Measurements from ENCODE around the gene UBE2D2. TPM values are rescaled to one million over a fixed set of nuclear protein-coding genes. Genes with fewer than 3 reads are reported as not detected.

Gene UBE2D2
- total and polyA plus RNA-seq, 2 of the 13 experiments (the other 11 are each of a cell fraction or from before 2014, with no cell fraction given) = 79.1 to 109 TPM

DNA sequence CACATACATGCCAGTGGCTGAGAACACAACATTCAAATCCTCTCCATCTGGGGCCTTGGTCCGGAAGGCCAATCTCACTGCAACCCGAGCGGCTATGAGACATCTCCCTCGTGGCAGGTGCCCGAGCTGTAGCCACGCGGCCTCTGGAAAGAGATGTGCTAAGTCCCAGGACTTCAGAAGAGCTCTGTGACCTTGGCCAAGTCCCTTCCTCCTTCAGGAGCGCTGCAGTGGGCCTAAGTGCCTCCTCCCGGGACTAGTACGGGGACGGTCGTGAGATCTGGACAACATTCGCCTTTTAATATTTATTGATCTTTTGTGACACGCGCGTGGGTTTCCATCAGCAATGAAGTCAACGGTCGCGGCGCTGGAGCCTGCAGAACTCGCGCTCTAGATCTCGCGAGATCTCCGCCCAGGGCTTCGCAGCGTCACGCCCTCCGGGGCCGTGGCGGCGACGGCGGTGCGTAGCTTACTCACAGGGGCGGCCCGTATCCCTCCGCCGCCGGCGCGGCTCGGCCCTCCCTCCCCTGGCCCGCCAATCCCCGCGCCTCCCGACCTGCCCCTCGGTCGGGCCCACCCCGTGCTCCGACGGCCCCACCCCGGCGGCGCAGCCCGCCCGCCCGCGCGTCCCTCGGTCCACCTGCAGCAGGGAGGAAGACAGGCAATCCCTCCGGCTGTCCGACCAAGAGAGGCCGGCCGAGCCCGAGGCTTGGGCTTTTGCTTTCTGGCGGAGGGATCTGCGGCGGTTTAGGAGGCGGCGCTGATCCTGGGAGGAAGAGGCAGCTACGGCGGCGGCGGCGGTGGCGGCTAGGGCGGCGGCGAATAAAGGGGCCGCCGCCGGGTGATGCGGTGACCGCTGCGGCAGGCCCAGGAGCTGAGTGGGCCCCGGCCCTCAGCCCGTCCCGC lies at the start of gene UBE2D2 (continued):
- no peak for TF ChIP-seq HOXA5 (CRISPR knock-in tag; IDR thresholded peaks at IDR 0.05)
- peak; percentile 58 for TF ChIP-seq ZNF746 (CRISPR knock-in tag; IDR thresholded peaks at IDR 0.05)
- TF ChIP-seq, protein P1, sequence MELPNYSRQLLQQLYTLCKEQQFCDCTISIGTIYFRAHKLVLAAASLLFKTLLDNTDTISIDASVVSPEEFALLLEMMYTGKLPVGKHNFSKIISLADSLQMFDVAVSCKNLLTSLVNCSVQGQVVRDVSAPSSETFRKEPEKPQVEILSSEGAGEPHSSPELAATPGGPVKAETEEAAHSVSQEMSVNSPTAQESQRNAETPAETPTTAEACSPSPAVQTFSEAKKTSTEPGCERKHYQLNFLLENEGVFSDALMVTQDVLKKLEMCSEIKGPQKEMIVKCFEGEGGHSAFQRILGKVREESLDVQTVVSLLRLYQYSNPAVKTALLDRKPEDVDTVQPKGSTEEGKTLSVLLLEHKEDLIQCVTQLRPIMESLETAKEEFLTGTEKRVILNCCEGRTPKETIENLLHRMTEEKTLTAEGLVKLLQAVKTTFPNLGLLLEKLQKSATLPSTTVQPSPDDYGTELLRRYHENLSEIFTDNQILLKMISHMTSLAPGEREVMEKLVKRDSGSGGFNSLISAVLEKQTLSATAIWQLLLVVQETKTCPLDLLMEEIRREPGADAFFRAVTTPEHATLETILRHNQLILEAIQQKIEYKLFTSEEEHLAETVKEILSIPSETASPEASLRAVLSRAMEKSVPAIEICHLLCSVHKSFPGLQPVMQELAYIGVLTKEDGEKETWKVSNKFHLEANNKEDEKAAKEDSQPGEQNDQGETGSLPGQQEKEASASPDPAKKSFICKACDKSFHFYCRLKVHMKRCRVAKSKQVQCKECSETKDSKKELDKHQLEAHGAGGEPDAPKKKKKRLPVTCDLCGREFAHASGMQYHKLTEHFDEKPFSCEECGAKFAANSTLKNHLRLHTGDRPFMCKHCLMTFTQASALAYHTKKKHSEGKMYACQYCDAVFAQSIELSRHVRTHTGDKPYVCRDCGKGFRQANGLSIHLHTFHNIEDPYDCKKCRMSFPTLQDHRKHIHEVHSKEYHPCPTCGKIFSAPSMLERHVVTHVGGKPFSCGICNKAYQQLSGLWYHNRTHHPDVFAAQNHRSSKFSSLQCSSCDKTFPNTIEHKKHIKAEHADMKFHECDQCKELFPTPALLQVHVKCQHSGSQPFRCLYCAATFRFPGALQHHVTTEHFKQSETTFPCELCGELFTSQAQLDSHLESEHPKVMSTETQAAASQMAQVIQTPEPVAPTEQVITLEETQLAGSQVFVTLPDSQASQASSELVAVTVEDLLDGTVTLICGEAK (IDR thresholded peaks at IDR 0.05) = no peak
- TF ChIP-seq, protein P1 (CRISPR knock-in tag; IDR thresholded peaks at IDR 0.05) = 0 out of 2 replicates have a peak, but pooled peaks have one; percentile 39
- TF ChIP-seq, protein P2, sequence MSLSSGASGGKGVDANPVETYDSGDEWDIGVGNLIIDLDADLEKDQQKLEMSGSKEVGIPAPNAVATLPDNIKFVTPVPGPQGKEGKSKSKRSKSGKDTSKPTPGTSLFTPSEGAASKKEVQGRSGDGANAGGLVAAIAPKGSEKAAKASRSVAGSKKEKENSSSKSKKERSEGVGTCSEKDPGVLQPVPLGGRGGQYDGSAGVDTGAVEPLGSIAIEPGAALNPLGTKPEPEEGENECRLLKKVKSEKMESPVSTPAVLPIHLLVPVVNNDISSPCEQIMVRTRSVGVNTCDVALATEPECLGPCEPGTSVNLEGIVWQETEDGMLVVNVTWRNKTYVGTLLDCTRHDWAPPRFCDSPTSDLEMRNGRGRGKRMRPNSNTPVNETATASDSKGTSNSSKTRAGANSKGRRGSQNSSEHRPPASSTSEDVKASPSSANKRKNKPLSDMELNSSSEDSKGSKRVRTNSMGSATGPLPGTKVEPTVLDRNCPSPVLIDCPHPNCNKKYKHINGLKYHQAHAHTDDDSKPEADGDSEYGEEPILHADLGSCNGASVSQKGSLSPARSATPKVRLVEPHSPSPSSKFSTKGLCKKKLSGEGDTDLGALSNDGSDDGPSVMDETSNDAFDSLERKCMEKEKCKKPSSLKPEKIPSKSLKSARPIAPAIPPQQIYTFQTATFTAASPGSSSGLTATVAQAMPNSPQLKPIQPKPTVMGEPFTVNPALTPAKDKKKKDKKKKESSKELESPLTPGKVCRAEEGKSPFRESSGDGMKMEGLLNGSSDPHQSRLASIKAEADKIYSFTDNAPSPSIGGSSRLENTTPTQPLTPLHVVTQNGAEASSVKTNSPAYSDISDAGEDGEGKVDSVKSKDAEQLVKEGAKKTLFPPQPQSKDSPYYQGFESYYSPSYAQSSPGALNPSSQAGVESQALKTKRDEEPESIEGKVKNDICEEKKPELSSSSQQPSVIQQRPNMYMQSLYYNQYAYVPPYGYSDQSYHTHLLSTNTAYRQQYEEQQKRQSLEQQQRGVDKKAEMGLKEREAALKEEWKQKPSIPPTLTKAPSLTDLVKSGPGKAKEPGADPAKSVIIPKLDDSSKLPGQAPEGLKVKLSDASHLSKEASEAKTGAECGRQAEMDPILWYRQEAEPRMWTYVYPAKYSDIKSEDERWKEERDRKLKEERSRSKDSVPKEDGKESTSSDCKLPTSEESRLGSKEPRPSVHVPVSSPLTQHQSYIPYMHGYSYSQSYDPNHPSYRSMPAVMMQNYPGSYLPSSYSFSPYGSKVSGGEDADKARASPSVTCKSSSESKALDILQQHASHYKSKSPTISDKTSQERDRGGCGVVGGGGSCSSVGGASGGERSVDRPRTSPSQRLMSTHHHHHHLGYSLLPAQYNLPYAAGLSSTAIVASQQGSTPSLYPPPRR (CRISPR knock-in tag; IDR thresholded peaks at IDR 0.05; ENCODE audit: borderline replicate concordance) = no peak; the same call in 1 of the 2 replicates
- TF ChIP-seq FOXO1 (CRISPR knock-in tag; IDR thresholded peaks at IDR 0.05) = 0 out of 2 replicates have a peak, but pooled peaks have one; percentile 12
- peak; percentile 72; the same call in 1 of the 2 replicates for TF ChIP-seq MIER3 (CRISPR knock-in tag; IDR thresholded peaks at IDR 0.05; ENCODE audit: borderline replicate concordance)
- TF ChIP-seq XRCC5 (optimal IDR thresholded peaks at IDR 0.05; ENCODE audit: low read length) = peak; percentile 20
- 0 out of 2 replicates have a peak, but pooled peaks have one; percentile 11 for TF ChIP-seq PPARG (CRISPR knock-in tag; conservative IDR thresholded peaks at IDR 0.05)
- TF ChIP-seq, protein P3, sequence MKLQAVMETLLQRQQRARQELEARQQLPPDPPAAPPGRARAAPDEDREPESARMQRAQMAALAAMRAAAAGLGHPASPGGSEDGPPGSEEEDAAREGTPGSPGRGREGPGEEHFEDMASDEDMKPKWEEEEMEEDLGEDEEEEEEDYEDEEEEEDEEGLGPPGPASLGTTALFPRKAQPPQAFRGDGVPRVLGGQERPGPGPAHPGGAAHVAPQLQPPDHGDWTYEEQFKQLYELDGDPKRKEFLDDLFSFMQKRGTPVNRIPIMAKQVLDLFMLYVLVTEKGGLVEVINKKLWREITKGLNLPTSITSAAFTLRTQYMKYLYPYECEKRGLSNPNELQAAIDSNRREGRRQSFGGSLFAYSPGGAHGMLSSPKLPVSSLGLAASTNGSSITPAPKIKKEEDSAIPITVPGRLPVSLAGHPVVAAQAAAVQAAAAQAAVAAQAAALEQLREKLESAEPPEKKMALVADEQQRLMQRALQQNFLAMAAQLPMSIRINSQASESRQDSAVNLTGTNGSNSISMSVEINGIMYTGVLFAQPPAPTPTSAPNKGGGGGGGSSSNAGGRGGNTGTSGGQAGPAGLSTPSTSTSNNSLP (IDR thresholded peaks at IDR 0.05; ENCODE audit: low read depth, low read length) = no peak
